ENCODE data around the gene TRIB2.

DNA sequence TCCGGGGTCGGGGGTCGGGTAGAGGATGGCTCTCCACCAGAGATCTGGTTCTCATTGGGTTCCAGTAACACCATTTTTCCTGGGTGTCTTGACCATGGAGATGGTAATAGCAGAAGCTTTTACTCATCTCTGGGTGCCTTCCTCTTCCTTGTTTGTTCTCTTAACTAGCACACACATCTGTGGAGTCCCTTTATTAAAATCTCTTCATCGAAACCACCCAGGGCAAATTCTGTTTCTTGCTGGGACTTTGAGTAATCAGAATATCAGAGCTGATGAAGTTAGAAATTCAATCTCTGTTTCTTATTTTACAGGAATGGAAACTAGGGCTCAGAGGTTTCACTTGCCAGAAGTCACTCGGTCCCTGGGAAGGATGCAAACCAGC, 15.0 kb upstream of the TRIB2 start:
- TF ChIP-seq POLR2AphosphoS5 (IDR thresholded peaks at IDR 0.05; ENCODE audit: borderline replicate concordance, low read depth, low read length) (no peak), EZH2 (IDR thresholded peaks at IDR 0.05) (no peak), FOXP2 (optimal IDR thresholded peaks at IDR 0.05; ENCODE audit: control extremely low read depth, extremely low read length, insufficient read depth) (no peak)
